SIG-M5 treated with dmso at 0.1 percent for 504 hours (cell line): ENCODE data around the gene AFF3.
"Not testable (repeated sequence)": the region's sequence is repeated elsewhere in the genome, so short reads cannot be mapped to it uniquely, and the experiment has no call there.

ENCODE experiments used
- DNase-seq: peaks from one replicate; lab custom pipeline; 2025; ENCODE audit not compliant: unreplicated experiment; lab: John Stamatoyannopoulos, UW

The AFF3 gene

DNA sequence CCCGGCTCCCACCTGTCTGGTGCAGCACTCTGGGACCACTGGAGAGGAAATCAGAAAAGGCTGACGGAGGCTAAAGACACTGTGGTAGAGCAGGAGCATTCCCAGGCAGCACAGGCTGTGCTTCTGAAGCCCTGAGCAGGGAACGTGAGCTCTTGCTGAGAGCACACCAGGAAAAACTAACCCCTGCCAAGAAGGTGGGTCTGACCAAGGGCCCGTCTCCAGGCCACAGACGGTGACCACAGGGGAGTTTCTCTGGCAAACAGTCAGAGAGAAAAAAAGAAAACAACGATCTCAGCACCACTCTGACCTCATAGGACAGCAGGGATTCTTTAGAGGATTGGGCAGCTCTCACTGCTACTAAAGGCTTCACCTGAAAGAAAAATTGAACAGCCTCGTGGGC, 201.4 kb downstream of the AFF3 start:
- DNase-seq, result no peak

DNA sequence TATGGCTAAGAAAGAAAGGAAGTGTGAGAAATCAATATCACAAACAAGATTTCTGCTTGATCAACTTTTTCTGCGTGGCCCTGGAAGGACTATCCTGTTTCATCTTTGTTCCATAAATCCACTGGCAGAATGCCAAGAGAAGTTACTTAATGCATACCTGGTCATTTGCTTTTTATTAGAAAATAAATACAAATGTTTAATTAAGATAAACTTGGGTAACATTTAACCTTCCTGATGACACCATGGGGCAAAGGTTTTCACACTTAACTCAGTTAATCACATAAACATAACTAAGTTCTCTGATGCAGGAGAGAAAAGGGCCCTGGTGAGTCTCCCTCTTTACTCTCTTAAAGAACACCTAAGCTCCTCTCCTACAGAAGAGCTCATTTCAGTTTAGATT, 203.3 kb downstream of the AFF3 start:
- DNase-seq, result no peak

DNA sequence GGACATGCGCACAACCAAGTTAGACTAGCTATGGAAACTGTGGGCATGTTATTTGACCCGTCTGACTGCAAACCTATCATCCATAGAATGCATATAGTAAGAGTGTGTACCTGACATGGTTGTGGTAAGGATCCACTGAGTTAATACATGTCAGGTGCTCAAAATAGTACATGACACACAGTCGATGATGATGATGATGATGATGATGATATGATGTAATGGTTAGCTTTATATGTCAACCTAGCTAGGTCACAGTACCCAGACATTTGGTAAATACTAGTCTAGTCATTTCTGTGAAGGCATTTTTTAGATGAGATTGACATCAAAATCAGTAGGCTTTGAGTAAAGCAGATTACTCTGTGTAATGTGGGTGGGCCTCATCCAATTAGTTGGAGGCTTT, 204.1 kb downstream of the AFF3 start:
- no peak for DNase-seq

DNA sequence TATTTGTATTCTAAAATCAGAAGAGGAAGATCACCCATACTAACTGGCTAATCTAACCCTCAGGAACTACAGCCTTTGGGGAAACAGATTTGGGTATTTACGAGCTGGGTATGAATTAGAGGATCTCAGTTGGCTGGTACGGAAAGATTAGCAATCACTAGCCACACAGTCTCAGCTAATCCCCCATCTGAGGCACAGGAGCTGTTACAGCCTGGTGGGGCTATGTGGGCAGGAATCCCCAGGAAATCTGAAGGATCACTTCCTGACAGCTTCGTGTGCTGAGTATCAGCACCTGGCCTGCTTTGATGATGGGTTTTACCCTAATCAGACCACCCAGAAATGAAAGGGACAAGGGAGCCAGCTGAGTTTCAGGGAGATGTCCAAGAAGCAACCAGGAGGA, 206.3 kb downstream of the AFF3 start:
- DNase-seq, result no peak

- no peak for DNase-seq
Measured at GRCh38 chr2:99935662-99936061, 206.7 kb downstream of the AFF3 start.

DNA sequence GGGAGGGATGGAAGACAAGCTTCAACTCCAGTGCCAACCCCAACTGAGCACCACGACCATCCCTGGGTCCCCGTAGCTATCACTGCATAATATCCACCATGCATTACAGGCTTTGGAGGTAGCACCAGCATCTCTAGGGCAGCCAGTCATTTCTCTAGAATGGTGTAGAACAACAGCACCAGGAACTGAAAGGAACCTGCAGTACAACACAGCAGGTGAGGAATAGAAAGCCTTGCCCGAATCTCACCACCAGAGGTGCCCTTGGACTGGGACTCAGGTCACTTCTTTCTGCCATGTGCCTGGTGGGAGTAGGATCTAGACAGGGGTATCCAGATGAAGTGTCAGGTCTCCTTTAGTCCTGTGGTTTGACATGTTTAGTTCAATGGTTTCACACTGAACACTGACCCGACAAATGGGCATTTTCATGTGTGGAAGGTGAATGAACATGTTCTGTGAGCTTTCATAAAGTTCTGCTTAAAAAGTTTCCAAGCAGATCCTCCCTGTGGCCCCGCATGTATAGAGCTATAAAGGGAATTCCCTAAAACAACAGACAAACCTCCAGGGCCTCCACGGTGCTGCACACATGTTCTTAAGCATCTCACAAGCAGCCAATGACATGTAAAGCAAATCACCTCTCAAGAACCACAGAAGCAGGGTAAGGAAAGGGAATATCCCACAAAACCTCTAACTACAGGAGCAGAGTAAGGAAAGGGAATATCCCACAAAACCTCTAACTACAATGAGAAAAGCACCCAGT, 208.3 kb downstream of the AFF3 start:
- DNase-seq, result no peak

DNA sequence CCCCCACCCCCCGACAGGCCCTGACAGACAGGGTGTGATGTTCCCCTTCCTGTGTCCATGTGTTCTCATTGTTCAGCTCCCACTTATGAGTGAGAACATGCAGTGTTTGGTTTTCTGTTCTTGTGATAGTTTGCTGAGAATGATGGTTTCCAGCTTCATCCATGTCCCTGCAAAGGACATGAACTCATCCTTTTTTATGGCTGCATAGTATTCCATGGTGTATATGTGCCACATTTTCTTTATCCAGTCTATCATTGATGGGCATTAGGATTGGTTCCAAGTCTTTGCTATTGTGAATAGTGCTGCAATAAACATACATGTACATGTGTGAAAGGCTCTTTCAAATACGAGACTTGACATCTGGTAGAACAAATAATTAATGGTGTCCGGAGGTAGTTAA, 208.9 kb downstream of the AFF3 start:
- not testable (repeated sequence) for DNase-seq

GRCh38 chr2:99928470-99929053, 213.8 kb downstream of the AFF3 start:
- no peak for DNase-seq

GRCh38 chr2:99927690-99928207, 214.6 kb downstream of the AFF3 start:
- DNase-seq, result not testable (repeated sequence)

- DNase-seq, result no peak
Measured at GRCh38 chr2:99926986-99927385, 215.4 kb downstream of the AFF3 start.

- no peak for DNase-seq
Measured at GRCh38 chr2:99925960-99926359, 216.4 kb downstream of the AFF3 start.

GRCh38 chr2:99922664-99923063, 219.7 kb downstream of the AFF3 start:
- no peak for DNase-seq

DNA sequence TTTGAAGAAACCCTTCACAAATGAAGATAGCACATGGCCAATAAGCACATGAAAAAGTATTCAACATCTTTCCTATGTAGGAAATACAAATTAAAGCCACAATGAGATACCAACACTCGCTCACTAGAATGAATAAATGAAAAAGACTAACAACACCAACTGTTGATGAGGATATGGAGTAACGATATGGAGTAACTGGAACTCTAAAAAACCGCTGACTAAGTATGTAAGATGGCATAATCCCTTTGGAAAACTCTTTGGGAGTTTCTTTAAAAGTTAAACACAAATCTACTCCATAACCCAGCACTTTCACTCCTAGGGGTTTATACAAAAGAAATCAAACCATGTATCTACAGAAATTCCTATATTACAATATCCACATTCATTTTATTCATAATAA, 220.5 kb downstream of the AFF3 start:
- DNase-seq, result no peak

GRCh38 chr2:99918389-99918788, 224.0 kb downstream of the AFF3 start:
- DNase-seq, result no peak

DNA sequence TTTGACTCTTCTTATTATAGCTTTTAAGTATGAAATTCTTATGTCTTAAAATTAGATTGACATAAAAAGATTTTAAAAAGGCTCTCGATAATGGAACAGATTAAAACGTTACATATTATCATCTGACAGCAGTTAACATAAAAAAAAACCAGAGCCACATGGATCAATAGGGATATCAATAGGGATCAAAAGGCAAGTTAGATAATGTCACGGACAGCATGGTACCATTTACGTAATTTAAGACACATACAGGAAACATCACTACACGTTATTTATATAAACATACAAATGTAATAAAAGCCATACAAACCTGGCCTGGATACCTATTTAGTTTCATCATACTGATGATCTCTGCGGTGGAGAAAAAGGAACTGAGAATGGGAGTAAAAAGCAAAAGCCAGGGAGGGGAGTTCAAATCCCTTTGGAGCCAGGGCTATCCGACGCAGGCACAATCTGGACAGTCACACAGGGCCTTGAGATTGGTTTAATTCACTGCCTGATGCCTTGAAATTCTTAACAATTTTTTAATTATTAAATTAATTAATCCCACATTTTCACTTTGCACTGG, 227.2 kb downstream of the AFF3 start:
- DNase-seq, result no peak

- no peak for DNase-seq
Measured at GRCh38 chr2:99911736-99912135, 230.7 kb downstream of the AFF3 start.

- DNase-seq, result no peak
Measured at GRCh38 chr2:99910902-99911301, 231.5 kb downstream of the AFF3 start.

DNA sequence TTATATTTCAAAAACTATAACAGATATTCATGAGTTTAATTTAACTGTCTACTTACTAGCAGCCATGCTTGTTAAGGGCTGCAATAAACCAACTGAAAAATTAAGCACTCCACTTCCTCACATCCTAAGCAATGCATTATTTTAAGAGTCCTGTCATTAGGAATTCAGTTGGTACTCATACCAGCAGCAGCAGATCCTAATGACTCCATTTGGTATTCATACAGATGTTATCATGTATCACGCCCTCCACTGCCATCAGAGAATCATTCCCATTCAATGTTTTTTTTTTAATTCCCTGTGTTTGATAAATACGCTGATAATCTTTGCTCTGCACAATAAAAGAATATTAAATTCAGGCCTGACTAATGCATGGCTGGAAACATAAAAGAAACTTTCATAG, 236.8 kb downstream of the AFF3 start:
- no peak for DNase-seq

DNA sequence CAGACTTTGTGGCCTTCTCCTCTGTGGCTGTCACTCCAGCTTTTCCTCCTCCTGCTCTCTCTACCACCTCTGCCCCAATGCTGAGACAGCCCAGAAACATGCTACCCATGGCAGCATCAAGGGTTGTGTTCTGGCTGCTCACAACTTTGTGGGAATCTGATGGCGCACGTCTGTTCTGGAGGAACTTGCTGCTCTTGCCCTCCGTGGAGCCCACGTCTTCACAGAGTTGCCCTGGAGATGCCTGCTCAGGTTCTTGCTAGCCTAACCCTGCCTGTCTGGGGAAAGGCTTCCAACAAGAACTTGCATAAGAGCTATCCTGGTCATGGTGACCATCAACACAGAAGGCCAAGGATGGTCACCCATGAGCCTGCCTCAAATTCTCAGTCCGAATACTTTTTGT, 237.4 kb downstream of the AFF3 start:
- no peak for DNase-seq

DNA sequence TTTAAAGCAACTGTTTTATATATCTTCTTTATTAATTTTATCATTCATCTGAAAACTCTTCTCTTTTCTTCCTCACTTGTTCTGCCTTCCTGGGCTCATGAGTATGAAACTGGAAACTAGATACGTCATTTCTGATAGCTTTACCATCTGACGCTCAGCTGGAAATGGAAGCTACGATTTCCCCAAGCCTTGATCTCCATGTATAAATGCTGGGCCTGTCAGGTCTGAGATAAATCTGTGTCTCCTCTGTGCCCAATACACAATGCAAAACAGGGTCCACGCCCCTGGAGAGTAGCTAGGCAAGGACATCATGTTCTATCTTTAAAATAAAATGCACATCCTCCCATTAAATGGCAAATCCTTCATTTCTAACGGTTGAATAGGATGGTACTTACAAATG, 238.4 kb downstream of the AFF3 start:
- DNase-seq, result no peak

DNA sequence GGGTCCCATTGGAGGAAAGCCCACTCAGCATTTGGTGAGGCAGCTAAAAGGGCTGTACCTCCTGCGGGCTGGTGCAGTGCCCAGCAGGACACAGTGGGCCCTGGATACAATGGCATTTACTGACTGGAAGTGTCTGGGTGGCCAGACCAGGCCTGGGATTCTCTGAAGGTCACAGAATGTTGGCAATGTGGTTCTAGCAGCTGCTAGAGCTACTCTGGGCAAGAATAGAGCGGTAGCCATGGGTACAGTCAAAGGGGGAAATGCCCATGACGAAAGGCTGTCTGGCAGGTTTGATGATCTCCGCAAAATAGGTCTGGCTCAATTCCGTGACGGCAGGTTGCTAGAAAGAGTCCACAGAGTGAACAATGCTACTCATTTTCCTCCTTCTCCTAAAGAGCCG, 241.8 kb downstream of the AFF3 start:
- DNase-seq, result no peak

DNA sequence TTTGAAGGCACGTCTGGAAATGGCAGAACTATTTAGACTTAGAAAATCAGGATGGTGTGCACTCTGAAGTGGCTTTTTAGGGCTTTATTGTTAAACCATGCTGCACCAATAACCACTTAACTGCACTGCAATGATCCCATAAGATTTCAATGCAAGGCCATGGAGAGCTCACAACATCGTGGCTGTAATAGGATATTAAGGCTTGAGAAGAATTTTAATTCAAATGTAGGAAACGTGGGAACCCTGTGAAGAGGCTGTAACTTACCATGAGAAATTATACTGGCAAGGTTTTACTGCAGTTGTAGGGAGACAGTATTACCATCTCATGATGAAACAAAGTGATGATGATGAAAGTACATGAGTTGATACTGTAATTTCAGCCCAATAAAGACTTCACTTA, 242.5 kb downstream of the AFF3 start:
- no peak for DNase-seq
